Lower lobe of right lung (tissue), 2 donors: ENCODE results near the gene FAM78B. TPM values are rescaled to one million over a fixed set of nuclear protein-coding genes. Genes with fewer than 3 reads are reported as not detected.

Experiments used
- ATAC-seq, 2 donors: fragments of 200-7000 bp; cut with Tn5 transposase; one replicate each; pipeline ENCODE4 v1.9.1; 2020 to 2022; ENCODE audit warnings: mild to moderate bottlenecking in 2 of 2, moderate library complexity in 2 of 2
- DNase-seq: peaks from one replicate; pipeline ENCODE4 v3.0.0-alpha.2; 2020
- H3K27ac ChIP-seq: fragments of 200-600 bp; one replicate; pipeline ENCODE4 v1.8.0; 2022
- H3K27me3 ChIP-seq: fragments of 200-600 bp; one replicate; pipeline ENCODE4 v1.8.0; 2022; ENCODE audit warnings: low read depth
- H3K36me3 ChIP-seq: fragments of 200-600 bp; one replicate; pipeline ENCODE4 v1.8.0; 2022; ENCODE audit warnings: mild to moderate bottlenecking
- H3K4me1 ChIP-seq: fragments of 200-600 bp; one replicate; pipeline ENCODE4 v1.8.0; 2022
- H3K4me3 ChIP-seq: fragments of 200-600 bp; one replicate; pipeline ENCODE4 v1.8.0; 2022; ENCODE audit warnings: mild to moderate bottlenecking
- H3K9me3 ChIP-seq: fragments of 200-600 bp; one replicate; pipeline ENCODE4 v1.8.0; 2022
- CTCF ChIP-seq: fragments of 200-600 bp; IDR thresholded peaks from one replicate; pipeline ENCODE4 v1.8.0; 2022; ENCODE audit warnings: antibody characterized with exemption, mild to moderate bottlenecking
- intact Hi-C: fragments of 100-400 bp; cut with DNase I; formaldehyde crosslinking; loops from one replicate; pipeline ENCODE4 v1.11.0; 2022
- total RNA-seq: library from RNA; stranded (reverse); fragmentation: NEBNext Ultra II Directional; extraction: Animal tissue kit (Norgen Biotek cat#: 25700); gene quantifications from one replicate; pipeline ENCODE4 v1.2.1, GENCODE V29; 2021
- donor health status: DM: no; HTN: yes; CAD: no; lungs with severe emphysema.

Gene FAM78B
- total RNA-seq, 1 donor from 2014 or later: 0.95 TPM

GRCh38 chr1:166155108-166155507 lies 11.7 kb downstream of the FAM78B start:
- TF ChIP-seq CTCF: no peak

GRCh38 chr1:166153525-166154314 lies 13.1 kb downstream of the FAM78B start:
- DNase-seq (no peak), ATAC-seq (no peak)
- TF ChIP-seq CTCF: no peak
- no peak overlapping the region for H3K4me3 ChIP-seq
- no peaks in the 10 kb centered on the region for H3K27me3 ChIP-seq
- no peak overlapping the region for H3K27ac ChIP-seq
- H3K36me3 ChIP-seq: no peaks in the 10 kb centered on the region
- intact Hi-C loops: no loop called here
- H3K9me3 ChIP-seq: no peaks in the 10 kb centered on the region
- no peaks in the 10 kb centered on the region for H3K4me1 ChIP-seq

More at GRCh38 chr1:166155108-166155507, 11.7 kb downstream of the FAM78B start:
- Histone ChIP-seq H3K27ac (no peak overlapping the region), H3K9me3 (no peaks in the 10 kb centered on the region), H3K4me3 (no peak overlapping the region), H3K27me3 (no peaks in the 10 kb centered on the region), H3K36me3 (no peaks in the 10 kb centered on the region), H3K4me1 (no peaks in the 10 kb centered on the region)
- intact Hi-C loops: no loop called here
- ATAC-seq: no peak
- no peak for DNase-seq

- TF ChIP-seq CTCF: no peak
- Histone ChIP-seq H3K9me3 (no peaks in the 10 kb centered on the region), H3K4me3 (no peak overlapping the region), H3K27ac (no peak overlapping the region), H3K36me3 (no peaks in the 10 kb centered on the region), H3K27me3 (no peaks in the 10 kb centered on the region), H3K4me1 (no peaks in the 10 kb centered on the region)
- ATAC-seq: no peak
- intact Hi-C loops: no loop called here
- DNase-seq: no peak
Measured at GRCh38 chr1:166152978-166153377, 13.8 kb downstream of the FAM78B start.

GRCh38 chr1:166151804-166152203 lies 15.0 kb downstream of the FAM78B start:
- no peaks in the 10 kb centered on the region for H3K4me1 ChIP-seq
- intact Hi-C loops: no loop called here

GRCh38 chr1:166145499-166145898 lies 21.3 kb downstream of the FAM78B start:
- no peak for TF ChIP-seq CTCF
- Histone ChIP-seq H3K4me1 (no peaks in the 10 kb centered on the region), H3K36me3 (no peaks in the 10 kb centered on the region), H3K27me3 (no peaks in the 10 kb centered on the region), H3K4me3 (no peak overlapping the region), H3K9me3 (no peaks in the 10 kb centered on the region), H3K27ac (no peak overlapping the region)
- intact Hi-C loops: no loop called here
- ATAC-seq (no peak), DNase-seq (no peak)

More at GRCh38 chr1:166151804-166152203, 15.0 kb downstream of the FAM78B start:
- Histone ChIP-seq H3K36me3 (no peaks in the 10 kb centered on the region), H3K4me3 (no peak overlapping the region), H3K27ac (no peak overlapping the region), H3K9me3 (no peaks in the 10 kb centered on the region), H3K27me3 (no peaks in the 10 kb centered on the region)
- ATAC-seq (no peak), DNase-seq (no peak)
- TF ChIP-seq CTCF: no peak
